Calu3 (cell line): ENCODE results near the gene TECTA. TPM values are rescaled to one million over a fixed set of nuclear protein-coding genes. Genes with fewer than 3 reads are reported as not detected.

Source experiments
- BruUV-seq: library from RNA; stranded (reverse); fragments of 400-500 nt; replicated peaks from 2 replicates; lab custom pipeline; 2021; lab: Mats Ljungman, UMichigan
- CTCF ChIA-PET: fragments of 300-600 bp; sonication (Branson Sonifier 250); formaldehyde crosslinking; loops from one replicate; lab custom pipeline; 2022; ENCODE audit warnings: antibody characterized with exemption; lab: Charles Lee
- DNase-seq: peaks from one replicate; pipeline ENCODE4 v3.0.0; 2022
- H3K27ac Mint-ChIP-seq: one replicate; pipeline ENCODE4 v1.8.0; 2022; ENCODE audit warnings: mixed read lengths; ENCODE audit not compliant: unreplicated experiment
- H3K27me3 Mint-ChIP-seq: one replicate; pipeline ENCODE4 v1.8.0; 2022; ENCODE audit warnings: mixed read lengths; ENCODE audit not compliant: unreplicated experiment
- H3K36me3 Mint-ChIP-seq: one replicate; pipeline ENCODE4 v1.8.0; 2022; ENCODE audit warnings: mild to moderate bottlenecking, moderate library complexity, mixed read lengths; ENCODE audit not compliant: insufficient read depth, unreplicated experiment
- H3K4me1 Mint-ChIP-seq: one replicate; pipeline ENCODE4 v1.8.0; 2022; ENCODE audit warnings: mild to moderate bottlenecking, low read depth, mixed read lengths; ENCODE audit not compliant: unreplicated experiment
- H3K4me3 Mint-ChIP-seq: one replicate; pipeline ENCODE4 v1.8.0; 2022; ENCODE audit warnings: mild to moderate bottlenecking, low read depth, moderate library complexity, mixed read lengths; ENCODE audit not compliant: unreplicated experiment
- H3K9me3 Mint-ChIP-seq: one replicate; pipeline ENCODE4 v1.8.0; 2022; ENCODE audit warnings: low read depth, mixed read lengths; ENCODE audit not compliant: unreplicated experiment
- intact Hi-C: fragments of 100-400 bp; cut with micrococcal nuclease; formaldehyde crosslinking; loops from one replicate; pipeline ENCODE4 v1.10.0; 2022; ENCODE audit not compliant: unreplicated experiment
- total RNA-seq: library from RNA; stranded (reverse); gene quantifications from 2 replicates; pipeline ENCODE4 v1.2.3, GENCODE V29; 2022
- TF ChIP-seq, protein P1 (sequence below): fragments of 200-600 bp; IDR thresholded peaks from one replicate; pipeline ENCODE4 v1.8.0; 2022; ENCODE audit warnings: antibody characterized with exemption; ENCODE audit not compliant: unreplicated experiment

Gene TECTA
- total RNA-seq, 1 experiment from 2014 or later: not detected

DNA sequence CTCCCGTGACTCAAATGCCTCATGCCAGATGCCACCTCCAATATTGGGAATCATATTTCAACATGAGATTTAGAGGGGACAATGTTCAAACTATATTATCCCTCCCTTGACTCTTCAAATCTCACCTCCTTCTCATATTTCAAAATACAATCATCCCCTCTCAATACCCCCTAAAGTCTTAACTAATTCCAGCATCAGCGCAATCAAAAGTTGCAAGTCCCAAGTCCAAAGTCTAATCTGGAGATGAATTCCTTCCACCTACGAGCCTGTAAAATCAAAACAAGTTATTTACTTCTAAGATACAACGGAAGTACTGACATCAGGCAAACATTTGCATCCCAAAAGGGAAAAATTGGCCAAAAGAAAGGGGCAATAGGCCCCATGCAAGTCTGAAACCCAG, 124.3 kb downstream of the TECTA start:
- BruUV-seq: no TSS peak
- Mint-ChIP-seq H3K27ac (no peak overlapping the region), H3K27me3 (peaks cover 29% of the 10 kb centered on the region), H3K4me1 (no peaks in the 10 kb centered on the region), H3K4me3 (no peak overlapping the region), H3K9me3 (no peaks in the 10 kb centered on the region), H3K36me3 (no peaks in the 10 kb centered on the region)
- DNase-seq: no peak
- CTCF ChIA-PET: no interaction called here
- intact Hi-C loops: no loop called here
- TF ChIP-seq, protein P1, sequence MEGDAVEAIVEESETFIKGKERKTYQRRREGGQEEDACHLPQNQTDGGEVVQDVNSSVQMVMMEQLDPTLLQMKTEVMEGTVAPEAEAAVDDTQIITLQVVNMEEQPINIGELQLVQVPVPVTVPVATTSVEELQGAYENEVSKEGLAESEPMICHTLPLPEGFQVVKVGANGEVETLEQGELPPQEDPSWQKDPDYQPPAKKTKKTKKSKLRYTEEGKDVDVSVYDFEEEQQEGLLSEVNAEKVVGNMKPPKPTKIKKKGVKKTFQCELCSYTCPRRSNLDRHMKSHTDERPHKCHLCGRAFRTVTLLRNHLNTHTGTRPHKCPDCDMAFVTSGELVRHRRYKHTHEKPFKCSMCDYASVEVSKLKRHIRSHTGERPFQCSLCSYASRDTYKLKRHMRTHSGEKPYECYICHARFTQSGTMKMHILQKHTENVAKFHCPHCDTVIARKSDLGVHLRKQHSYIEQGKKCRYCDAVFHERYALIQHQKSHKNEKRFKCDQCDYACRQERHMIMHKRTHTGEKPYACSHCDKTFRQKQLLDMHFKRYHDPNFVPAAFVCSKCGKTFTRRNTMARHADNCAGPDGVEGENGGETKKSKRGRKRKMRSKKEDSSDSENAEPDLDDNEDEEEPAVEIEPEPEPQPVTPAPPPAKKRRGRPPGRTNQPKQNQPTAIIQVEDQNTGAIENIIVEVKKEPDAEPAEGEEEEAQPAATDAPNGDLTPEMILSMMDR: no peak

DNA sequence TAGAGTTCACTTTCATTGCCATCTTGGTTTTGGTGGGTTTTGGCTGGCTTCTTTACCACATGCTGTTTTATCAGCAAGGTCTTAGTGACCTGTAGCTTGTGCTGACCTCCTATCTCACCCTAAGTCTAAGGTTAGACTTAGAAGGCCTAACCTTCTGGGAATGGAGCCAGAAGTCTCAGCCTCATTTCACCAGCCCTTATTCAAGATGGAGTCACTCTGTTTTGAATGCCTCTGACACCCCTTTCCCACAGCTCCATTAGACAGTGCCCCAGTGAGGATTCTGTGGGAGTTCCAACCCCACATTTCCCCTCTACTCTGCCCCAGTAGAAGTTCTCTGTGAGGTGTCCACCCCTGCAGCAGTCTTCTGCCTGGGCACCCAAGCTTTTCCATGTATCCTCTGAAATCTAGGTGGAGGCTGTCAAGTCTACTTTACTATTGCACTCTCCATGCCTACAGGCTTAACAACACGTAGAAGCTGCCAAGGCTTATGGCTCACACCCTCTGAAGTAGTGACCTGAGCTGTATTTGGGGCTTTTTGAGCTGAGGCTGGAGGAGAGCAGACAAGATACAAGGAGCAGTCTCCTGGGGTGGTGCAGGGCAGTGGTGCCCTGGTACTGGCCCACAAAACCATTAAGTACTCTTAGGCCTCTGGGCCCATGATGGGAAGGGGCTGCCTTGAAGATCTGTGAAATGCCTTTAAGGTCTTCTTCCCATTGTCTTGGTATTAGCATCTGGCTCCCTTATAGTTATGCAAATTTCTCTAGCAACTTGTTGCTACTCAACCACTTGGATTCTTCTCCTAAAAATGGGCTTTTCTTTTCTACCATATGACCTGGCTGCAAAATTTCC, 125.6 kb downstream of the TECTA start:
- no peaks in the 10 kb centered on the region for H3K9me3 Mint-ChIP-seq
- DNase-seq: no peak
- H3K36me3 Mint-ChIP-seq: no peaks in the 10 kb centered on the region
- no TSS peak for BruUV-seq
- peaks cover 26% of the 10 kb centered on the region for H3K27me3 Mint-ChIP-seq
- CTCF ChIA-PET: no interaction called here
- H3K27ac Mint-ChIP-seq: no peak overlapping the region
- TF ChIP-seq, protein P1: no peak
- no peak overlapping the region for H3K4me3 Mint-ChIP-seq
- intact Hi-C loops: no loop called here
- H3K4me1 Mint-ChIP-seq: no peaks in the 10 kb centered on the region

- no TSS peak for BruUV-seq
- no peak for DNase-seq
- Mint-ChIP-seq H3K36me3 (no peaks in the 10 kb centered on the region), H3K4me3 (no peak overlapping the region), H3K27ac (no peak overlapping the region), H3K9me3 (no peaks in the 10 kb centered on the region), H3K27me3 (peaks cover 26% of the 10 kb centered on the region), H3K4me1 (no peaks in the 10 kb centered on the region)
- TF ChIP-seq, protein P1: no peak
- intact Hi-C loops: no loop called here
- CTCF ChIA-PET: no interaction called here
Measured at GRCh38 chr11:121228851-121229250, 127.8 kb downstream of the TECTA start.

- Mint-ChIP-seq H3K36me3 (no peaks in the 10 kb centered on the region), H3K9me3 (no peaks in the 10 kb centered on the region), H3K27me3 (peaks cover 31% of the 10 kb centered on the region), H3K4me1 (no peaks in the 10 kb centered on the region), H3K27ac (no peak overlapping the region), H3K4me3 (no peak overlapping the region)
- CTCF ChIA-PET: no interaction called here
- no TSS peak for BruUV-seq
- DNase-seq: no peak
- TF ChIP-seq, protein P1: no peak
- intact Hi-C loops: no loop called here
Measured at GRCh38 chr11:121229495-121230215, 128.6 kb downstream of the TECTA start.
